ENCODE results near the gene HSPG2.

The HSPG2 gene

DNA sequence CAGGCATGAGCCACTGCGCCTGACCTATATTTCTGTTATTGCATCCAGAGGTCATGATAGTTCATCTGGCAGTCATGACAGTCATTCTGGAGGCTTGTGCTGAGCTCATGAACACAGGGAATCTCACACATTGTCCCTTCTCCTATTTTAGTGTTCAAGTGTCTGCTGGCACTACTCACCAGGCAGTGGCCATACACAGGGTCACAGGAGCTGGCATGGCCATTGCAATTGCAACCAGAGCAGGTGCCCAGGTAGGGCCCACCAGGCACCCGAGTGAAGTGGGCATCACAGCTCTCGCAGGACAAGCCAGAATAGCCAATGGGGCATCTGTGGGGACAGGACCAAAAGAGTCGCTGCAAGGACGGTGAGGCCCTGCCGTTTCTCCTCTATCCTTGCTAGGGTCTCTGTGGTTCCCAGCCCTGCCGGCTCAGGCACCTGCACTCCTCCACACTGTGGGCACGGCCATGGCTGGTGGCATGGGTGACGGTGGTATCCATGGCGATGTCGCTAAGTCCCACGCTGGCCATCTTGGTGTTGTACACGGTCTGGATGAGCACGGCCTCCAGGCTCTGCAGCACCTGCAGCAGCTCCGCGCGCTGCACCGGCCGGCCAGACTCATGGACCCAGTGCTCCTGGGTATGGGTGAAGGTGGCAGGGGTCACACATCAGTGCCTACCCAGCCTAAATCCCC lies 57.0 kb downstream of the HSPG2 start:
- DNase-seq = no peak

DNA sequence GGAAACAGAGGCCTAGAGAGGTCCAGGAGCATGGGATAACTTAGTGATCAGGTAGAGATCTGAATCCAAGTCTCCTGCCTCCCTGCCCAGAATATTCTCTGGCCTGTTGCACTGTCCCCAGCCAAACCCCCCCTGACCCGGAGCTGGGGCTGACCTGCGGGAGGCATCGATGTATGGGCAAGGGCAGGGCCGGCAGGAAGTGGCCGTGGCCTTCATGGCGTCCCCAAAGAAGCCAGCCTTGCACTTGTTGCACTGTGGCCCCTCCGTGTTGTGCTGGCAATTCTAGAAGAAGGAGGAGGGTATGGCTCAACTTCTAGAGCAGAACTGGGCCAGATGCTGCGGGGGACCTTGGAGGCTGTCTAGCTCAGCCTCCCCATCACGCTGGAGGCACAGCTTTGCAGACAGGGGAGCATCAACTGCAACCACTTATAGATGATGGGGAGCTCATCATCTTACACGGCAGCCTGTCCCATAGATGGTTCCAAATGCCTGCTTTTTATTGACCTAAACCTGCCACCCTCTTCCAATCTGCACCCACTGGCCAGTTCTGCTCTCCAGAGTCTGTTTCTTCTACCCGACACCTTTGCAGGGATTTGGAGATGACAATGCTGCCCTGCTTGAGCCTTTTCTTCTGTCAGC lies 58.2 kb downstream of the HSPG2 start:
- DNase-seq = no peak

DNA sequence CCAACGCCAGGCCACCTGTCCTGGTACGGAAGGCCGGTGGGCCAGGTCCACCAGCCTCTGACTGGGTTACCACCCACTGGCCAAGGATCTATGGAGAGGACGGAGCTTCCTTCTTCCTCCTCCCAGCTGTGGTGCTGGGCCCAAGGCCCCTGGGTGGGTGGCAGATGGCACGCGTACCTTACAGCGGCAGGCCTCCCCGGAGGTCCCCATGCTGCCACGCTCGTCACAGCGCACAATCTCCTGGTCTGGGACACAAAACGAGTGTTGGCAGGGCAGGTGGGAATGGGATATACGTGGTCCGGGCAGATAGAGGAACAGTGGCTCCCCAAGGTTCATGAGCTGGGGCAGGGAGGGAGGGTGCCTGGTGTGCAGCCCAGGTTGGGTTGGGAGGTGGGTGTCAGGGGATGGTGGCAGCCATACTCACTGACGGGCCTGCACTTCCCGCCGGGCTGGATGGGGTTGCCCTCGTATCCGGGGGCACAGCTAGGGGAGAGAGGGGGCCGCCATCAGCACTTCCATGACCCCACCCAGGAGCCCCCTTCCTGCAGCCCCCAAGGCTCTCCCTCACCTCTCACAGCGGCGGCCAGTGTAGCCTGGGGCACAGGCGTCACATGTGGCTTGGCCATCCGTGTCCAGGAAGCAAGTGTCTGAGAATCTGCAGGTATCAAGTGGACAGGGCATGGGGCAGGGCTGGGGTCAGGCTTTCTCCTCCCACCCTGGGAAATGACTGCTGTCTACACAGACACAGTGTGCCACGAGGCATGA lies 58.9 kb downstream of the HSPG2 start:
- no peak for DNase-seq

DNA sequence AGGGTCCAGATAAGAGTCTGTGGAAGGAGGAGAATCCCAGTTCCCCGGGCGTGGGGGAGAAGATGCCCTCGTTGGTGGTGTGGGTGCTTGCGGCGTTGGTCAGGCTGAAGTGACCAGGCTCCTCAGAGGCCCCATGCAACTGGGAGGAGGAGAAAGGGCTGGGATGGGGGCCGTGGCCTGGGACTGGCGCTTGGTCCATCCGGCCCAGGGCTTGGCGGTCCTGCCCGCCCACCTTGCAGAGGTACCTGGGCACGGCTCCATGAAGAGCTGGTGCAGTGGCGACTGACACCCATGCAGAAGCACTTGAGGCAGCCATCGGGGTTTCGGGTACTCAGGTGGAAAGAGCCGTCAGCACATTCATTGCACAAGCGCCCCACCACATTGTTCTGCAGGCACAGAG lies 60.8 kb downstream of the HSPG2 start:
- DNase-seq = no peak

DNA sequence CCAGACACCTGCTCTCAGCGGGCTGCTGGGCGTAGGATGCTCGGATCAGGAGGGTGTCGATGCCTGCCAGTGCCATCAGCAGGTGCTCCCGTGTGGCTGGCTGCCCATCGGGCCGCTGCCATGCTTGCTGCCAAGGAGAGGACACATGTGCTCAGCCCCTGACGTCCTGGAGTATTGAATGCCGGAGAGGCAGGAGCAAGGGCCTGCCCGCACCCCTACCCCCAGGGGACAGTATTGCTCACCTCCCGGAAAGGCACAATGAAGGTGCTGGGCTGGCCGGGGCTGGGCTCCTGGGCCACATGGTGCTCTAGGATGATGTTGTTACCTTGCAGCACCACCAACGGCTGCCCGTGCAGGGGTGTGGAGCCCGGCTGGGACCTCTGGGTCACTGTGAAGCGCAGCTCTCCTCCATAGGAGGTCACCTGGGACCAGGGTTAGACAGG lies 61.5 kb downstream of the HSPG2 start:
- DNase-seq = no peak

DNA sequence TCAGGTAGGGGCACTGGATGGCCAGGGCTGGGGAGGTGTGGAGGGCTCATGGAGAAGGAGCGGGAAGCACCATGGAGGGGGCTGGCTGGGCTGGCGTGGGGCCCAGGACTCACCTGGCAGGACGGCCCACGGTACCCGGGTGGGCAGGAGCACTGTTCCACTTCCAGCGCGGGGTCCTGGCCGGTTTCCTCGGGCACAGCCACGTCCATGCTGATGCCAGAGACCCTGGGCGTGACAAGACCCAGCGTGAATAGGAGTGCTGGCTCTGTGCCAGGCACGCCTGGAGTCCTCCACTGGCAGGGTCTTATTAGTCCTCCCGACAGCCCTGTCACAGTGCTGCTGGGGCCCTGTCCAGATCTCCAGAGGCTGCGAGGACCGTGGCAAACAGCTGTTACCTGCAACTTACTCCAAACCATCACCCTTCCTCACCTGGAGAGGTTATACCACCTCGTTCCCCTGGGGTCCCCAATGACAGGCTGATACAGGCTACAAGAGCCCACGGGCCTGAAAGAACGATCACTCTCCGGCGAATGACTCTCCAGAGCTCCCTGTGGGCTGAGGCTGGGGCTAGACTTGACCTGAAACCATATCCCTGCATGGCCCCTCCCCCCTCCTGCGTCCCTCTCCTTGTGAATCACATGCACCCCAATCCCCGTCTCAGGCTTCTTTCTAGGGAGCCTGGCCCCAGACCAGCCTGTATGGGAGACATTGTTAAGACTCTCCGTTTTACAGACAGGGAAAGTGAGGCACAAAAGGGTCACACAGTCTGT lies 62.1 kb downstream of the HSPG2 start:
- no peak for DNase-seq

DNA sequence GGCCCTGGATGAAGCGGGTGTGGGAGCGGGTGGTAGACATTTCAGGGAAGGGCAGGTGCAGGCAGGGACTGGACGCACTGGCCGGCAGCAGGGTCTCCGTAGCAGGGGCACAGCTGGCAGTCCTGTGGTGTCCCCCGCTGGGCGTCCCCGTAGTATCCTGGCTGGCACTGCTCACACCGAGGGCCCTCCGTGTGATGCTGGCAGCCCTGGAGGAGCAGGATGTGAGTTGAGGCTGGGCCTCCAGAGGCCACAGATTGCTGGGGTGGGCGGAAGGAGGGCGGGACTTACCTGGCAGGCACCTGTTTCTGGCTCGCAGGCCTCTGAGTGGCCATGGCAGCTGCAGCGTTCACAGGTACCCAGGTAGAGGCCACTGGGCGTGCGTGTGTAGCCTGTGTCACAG lies 62.8 kb downstream of the HSPG2 start:
- no peak for DNase-seq

DNA sequence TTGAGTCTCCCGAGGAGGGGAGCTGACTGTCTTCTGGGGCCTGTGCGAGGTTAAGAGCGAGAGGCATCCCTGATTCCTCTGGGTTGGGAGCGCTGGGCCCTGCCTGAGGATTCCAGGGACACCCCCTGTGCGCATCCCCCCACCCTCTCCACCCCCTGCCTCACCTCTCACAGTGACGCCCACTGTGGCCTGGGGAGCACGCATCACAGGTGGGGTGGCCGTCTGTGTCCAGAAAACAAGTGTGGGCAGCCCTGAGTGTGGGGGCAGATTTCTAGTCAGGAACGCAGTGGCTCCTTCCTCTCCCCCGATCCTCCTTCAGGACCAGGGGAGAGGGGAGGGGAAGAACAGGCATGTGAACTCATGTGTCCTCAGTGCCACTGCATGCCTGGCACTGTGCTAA lies 63.3 kb downstream of the HSPG2 start:
- no peak for DNase-seq

DNA sequence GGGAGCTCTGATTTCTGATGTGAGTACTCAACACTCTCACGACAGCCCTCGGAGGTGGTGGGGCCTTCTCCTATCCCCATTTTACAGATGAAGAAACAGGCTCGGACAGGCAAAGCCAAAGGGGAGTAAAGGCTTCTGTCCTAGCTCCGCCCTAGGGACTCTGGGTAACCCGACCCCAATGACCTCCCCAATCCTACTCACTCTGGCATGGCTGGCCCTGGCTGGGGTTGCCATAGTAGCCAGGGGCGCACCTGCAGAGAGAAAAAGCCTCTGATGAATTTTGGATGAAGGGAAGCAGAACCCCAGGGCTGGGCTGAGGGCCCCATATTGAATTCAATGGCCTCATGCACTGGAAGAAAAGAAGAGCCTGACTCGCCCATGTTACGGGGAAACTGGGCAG lies 63.9 kb downstream of the HSPG2 start:
- no peak for DNase-seq

DNA sequence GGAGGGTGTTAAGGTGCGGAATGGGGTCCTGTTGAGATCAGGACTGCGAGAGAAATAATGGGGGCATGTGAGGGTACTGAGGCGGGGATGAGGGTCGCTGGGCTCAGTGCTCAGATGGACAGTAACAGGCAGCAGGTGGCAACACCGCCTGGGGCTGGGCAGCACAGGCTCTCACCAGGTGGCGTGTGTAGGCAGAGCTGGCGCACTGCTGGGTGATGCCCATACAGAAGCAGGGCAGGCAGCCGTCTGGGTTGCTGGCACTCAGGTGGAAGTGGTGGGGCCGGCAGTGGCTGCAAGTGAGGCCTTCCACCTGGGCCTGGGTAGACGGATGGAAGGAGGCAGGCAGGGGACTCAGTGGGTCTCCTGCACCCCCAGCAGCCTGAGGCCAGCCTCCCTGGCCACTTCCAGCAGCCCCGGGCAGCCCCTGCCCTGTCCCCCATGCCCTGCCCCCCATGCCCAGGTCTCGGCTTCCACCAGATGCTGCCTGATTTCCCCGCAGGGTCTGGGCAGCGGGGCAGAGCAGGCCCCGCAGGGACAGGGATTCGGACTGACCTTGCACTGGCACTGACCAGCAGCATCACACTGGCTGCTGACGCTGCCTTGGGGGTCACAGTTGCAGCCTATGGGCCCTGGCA lies 64.5 kb downstream of the HSPG2 start:
- no peak for DNase-seq

DNA sequence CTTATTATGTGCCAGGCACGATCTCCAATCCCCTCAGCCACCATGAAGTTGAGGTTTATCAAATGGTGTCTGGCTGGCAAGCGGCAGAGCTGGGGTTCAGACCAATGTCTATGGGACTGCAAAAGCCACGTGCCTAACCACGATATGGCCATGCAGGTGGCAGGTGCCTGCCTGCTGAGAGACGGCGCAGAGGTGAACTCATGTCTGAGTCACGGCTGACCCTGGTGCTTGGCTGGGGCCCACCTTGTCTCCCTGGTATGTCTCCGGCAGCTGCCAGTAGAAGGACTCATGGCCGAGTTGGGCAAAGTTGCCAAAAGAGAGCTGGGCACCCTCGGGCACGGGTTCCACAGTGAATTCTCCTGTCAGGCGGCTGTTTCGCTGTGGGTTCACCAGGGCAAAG lies 65.2 kb downstream of the HSPG2 start:
- DNase-seq = no peak

DNA sequence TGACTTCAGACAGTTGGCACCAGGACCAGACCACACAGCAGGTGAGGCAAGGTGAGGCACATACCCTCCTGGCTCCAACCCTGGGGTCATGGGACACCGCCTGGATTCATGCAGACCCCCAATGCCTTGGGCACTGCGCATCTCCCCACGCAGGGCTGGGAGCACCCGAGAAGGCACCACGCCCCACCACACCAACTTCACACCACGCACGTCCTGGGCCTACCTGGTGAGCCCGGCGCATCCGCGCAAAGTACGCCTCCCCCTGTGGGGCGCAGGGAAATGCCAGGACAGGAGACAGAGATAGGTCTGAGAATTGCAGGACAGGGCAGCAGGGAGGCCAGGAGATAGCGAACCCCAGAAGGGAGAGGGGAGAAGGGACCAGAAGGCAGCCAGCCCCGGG lies 66.5 kb downstream of the HSPG2 start:
- DNase-seq = no peak

DNA sequence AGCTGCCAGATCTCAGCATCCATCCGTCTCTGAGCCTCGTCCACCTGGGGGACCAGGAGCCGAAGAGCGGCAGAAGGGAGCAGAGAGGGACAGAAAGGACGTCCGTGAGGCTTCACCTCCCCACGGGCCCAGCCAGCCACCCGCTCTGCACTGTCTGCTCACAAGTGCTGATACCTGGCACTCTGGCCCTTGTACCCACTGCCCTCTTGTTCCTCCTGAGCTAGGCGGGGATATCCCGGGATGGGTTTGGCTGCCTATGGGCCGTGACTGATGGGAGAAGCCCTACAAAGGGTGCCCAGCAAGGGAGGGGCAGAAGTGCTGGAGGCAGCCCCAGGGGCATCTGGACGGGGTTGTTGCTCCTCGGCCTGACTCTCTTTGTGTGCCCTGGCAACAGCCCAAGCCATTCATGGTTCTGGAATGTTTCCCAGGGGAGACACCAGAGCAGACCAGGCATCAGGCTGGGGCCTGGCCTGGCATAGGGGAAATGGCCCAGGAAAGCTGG lies 67.4 kb downstream of the HSPG2 start:
- DNase-seq = no peak

DNA sequence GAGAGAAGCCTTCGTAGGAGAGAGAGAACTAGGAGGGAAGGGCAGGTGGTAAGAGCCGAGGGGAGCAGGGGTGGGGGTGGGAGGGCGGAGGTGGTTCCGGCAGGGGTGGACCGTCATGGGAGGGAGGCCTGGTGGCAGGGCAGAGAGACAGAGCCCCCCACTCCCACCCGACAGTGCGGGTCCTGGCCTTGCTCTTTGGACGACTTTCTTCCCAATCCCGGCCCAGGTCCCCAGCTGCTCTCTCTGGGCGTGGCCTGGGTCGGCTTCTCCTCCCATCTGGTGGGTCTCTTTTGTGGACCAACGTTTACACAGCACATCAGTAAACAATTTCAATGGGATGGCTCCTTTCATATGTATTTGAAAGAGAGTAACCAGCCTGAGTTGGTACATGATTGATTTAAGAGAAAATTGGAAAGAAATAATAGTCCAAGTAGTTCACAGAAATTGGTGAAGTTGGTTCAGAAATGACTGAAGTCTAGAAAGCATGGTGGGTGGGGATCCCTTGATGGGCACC lies 68.1 kb downstream of the HSPG2 start:
- DNase-seq = no peak

DNA sequence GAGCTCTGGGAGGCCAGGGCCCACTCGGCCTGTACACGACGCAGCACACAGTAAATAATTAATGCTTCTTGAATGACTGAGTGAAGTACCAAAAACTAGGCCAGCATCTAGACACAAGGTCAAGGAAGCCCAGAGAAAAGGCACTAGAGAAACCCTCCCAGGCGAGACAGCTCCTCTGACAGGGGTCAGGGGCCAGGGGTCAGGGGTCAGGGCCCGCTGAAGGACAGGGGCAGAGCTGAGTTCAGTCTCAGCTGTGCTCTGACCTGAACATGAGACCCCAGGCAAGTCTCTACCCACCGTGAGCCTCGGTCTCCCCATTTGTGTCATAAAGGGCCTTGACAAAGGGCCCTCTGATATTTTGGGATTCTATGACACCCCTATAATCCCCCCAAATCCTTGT lies 68.6 kb downstream of the HSPG2 start:
- no peak for DNase-seq

DNA sequence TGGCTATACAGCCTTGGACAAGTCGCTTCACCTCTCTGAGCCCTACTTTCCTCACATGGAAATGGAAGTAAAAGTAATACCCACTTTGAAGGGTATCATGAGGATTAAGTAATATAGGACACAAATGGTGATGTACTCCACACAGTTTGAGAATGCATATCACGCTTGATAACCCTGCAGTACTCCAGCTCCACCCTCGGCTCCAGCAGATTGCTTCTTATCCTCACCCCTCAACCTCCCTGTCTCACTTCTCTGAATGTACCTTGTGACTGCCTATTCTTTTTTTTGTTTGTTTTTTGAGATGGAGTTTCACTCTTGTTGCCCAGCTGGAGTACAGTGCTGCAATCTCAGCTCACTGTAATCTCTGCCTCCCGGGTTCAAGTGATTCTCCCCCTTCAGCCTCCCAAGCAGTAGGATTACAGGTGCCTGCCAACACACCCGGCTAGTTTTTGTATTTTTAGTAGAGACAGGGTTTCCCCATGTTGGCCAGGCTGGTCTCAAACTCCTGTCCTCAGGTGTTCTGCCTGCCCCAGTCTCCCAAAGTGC lies 69.6 kb downstream of the HSPG2 start:
- DNase-seq = no peak

DNA sequence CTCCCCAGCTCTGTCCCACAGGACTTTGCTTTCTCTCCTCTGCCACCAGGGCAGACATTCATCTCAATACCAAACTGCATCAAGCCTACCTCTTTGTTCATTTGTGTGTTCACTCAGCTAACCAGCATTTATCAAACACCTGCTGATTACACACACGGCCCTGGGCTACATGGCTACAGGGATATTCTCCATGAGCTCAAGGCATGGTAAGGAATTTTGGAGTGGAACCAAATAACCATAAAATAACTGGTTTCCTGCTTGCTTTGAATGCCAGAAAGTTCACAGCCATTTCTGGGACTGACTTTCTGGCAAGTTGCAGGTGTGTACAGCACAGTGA lies 70.4 kb downstream of the HSPG2 start:
- DNase-seq = no peak

DNA sequence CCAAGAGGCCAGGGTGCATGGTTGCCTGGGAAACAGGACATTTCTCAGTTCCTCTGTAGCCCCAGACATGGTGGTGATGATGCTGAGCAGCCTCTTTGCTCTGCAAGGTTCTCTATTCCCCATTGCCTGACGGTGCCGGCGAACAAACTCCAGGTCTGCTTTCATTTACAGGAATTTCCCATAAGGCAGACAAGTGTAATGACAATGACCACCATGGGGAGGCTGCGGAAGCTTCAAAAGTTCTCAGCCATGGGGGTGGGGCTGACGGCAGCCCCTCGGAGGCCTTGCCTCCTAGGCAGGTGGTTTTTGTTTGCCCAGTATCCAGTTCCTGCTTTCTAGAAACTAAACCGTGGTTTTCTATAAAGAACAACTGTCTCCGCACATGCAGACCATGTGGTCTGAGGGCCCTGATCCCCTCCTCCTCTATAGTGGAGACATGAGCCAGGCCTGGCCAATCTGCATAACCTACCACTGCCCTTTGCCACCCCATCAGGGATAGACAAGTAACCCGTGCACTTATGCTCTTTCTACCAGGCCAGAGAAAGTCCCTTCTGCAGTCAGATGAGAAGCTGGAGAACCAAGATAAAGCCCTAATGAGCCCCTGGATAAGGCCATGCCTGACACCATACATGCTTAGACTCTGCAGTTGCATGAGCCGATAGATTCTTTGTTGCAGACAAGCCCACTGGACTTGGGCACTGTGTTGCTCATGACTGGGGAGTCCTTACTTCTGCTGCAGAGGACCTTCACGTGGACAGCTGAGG lies 71.0 kb downstream of the HSPG2 start:
- peak; percentile 14 to 37 for DNase-seq

DNA sequence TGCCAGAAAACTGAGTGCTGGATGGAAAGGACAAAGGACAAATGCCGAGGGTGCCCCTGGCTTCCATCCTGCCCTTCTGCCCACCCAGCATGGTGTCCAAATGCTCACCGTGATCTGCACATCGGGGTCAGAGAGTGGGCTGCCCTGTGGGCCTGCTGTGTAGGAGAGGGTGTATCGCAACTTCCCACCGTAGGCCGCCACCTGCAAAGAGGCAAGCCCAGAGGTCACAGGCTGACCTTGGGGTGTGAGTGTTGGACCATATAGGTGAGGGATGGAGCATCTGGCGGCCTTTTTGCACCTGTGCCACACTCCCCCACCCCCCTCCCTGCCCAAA lies 71.5 kb downstream of the HSPG2 start:
- DNase-seq = no peak

DNA sequence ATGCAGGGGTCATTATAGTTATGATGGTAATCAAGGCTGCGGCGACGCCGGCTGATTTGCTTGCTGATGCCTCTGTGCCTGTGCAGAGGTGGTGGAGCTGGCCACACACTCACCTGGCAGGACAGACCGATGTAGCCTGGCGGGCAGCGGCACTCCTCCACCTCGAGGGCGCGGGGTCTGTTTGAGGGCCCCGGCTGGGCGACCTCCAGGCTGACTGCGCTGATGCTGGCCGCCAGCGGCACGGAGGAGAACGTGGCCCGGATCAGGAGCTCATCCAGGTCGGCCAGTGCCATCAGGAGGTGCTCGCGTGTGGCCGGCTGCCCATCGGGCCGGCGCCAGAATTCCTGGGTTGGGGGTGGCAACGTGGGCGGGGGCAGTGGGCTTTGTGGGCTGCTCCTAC lies 72.4 kb downstream of the HSPG2 start:
- no peak for DNase-seq

DNA sequence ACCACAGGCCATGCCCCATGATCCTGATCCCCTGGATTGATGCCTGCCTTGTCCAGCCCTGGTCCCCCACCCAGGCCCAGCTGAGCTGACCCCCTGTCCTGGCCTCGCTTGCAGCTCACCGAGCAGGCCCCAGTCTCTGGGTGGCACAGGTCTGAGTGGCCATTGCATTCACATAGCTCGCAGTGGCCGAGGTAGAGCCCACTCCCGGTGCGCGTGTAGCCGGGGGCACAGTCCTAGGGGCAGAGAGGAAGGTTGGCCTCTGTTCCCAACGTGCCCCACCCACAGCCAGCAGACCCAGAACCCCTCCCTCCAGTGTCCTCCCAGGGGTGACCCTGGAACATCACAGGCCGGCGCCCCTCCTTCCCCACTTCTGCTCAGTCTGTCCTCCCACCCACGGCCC lies 73.1 kb downstream of the HSPG2 start:
- no peak for DNase-seq

Measured in CD4-positive, alpha-beta T cell treated with Interleukin-4 for 1 hour (primary cell).